HG02970 (cell line): ENCODE data around the gene TSC22D4.
"Not testable (repeated sequence)": the region's sequence is repeated elsewhere in the genome, so short reads cannot be mapped to it uniquely, and the experiment has no call there.

Experiments
- ATAC-seq: cut with Tn5 transposase; IDR thresholded peaks from one replicate; pipeline ENCODE4 v1.9.1; 2021; ENCODE audit warnings: mild to moderate bottlenecking, moderate library complexity, moderate number of reproducible peaks; ENCODE audit not compliant: unreplicated experiment, low FRiP score

Gene TSC22D4

GRCh38 chr7:100447363-100447762 lies 31.7 kb downstream of the TSC22D4 start:
- ATAC-seq: not testable (repeated sequence)

DNA sequence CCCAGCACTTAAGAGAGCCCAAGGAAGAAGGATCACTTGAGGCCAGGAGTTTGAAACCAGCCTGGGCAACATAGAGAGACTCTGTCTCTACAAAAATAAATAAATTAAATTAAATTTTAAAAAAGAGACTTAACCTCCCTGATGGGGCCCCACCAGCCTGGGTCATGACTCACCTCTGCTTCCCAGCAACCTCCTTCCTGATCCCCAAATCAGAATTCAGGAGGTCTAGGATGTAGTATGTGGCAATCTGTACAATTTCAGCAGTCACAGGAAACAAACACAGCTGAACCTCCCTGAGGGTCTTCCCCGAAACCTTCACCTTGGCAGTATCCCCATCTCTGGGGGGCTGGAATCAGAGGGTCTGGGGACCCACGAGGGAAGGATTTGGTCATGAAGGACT lies 33.0 kb downstream of the TSC22D4 start:
- no peak for ATAC-seq

GRCh38 chr7:100444311-100445278 lies 34.4 kb downstream of the TSC22D4 start:
- ATAC-seq: no peak

- no peak for ATAC-seq
Measured at GRCh38 chr7:100443096-100443840, 35.7 kb downstream of the TSC22D4 start.

GRCh38 chr7:100441641-100442535 lies 37.1 kb downstream of the TSC22D4 start:
- no peak for ATAC-seq

DNA sequence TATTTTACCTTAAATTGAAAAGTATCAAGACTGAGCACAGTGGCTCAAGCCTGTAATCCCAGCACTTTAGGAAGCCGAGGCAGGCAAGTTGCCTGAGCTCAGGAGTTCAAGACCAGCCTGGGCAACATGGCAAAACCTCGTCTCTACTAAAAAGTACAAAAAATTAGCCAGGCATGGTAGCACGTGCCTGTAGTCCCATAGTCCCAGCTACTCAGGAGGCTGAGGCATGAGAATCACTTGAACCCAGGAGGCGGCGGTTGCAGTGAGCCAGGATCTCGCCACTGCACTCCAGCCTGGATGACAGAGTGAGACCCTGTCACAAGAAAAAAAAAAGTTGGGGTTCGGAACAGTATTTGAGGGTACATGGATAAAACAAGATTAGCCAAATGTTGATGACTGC lies 39.8 kb downstream of the TSC22D4 start:
- ATAC-seq: not testable (repeated sequence)

GRCh38 chr7:100438731-100439130 lies 40.3 kb downstream of the TSC22D4 start:
- ATAC-seq: not testable (repeated sequence)

- no peak for ATAC-seq
Measured at GRCh38 chr7:100438172-100438571, 40.8 kb downstream of the TSC22D4 start.

DNA sequence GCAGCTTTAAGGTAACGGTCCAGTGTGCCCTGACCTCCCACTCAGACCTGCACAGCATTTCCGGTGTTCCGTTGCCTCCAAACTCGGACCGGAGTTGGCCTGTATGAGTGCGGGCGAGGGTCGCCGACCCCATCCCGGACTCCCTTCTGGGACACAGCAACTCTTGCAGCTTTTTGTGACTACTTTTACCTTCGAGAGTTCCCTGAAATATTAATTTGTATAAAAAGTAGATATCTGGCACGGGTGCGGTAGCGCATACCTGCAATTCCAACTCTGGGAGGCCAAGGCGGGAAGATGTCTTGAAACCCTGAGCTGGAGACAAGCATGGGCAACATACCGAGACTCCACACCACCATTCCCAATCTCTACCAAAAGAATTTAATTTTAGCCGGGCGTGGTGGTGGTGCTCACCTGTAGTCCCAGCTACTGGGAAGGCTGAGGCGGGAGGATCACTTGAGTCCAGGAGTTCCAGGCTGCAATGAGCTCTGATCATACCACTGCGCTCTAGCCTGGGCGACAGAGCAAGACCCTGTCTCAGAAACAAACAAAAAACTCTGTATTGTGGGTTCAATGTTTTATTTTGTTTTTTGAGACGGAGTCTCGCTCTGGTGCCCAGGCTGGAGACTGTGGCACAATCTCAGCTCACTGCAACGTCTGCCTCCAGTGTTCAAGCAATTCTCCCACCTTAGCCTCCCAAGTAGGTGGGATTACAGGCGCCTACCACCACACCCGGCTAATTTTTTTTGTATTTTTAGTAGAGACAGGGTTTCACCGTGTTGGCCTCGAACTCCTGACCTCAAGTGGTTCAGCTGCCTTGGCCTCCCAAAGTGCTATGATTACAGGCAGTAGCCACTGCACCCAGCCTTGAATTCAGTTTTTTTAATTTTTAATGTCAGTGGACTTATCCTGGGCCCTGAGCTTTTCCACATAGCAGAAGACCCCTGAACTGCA lies 41.6 kb downstream of the TSC22D4 start:
- ATAC-seq: no peak

- ATAC-seq: peak; percentile 16
Measured at GRCh38 chr7:100435401-100436304, 43.4 kb downstream of the TSC22D4 start.

DNA sequence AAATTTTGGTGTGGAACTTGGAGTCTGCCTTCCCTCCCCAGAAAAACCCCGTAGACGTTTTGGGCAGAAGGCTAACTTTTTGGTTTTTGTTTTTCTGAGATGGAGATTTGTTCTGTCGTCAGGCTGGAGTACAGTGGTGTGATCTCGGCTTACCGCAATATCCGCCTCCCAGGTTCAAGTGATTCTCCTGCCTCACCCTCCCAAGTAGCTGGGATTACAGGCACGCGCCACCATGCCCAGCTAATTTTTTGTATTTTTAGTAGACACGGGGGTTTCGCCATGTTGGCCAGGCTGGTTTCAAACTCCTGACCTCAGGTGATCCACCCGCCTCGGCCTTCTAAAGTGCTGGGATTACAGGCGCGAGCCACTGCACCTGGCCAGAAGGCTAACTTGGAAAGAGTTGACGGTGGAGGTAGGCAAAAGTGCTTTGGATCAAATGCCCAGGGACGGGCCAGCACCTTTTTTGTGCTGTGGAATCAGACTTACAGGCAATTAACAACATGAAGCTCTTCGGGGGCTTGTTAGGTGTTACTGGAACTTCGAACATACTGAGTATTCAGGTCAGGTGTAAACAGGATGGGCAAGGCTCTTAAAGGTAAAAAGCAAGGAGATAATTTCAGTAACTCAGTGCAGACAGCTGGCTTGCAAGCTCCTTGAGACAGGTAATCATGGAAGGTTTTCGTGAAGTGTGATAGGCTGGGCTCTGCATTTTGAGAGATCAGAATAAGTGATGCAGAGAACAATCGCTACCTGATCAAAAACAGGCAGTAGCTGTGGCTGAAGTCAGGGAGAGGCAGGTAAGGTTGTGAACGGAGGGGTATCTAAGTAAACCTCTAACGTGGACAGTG lies 44.5 kb downstream of the TSC22D4 start:
- no peak for ATAC-seq

GRCh38 chr7:100433592-100434296 lies 45.3 kb downstream of the TSC22D4 start:
- no peak for ATAC-seq

DNA sequence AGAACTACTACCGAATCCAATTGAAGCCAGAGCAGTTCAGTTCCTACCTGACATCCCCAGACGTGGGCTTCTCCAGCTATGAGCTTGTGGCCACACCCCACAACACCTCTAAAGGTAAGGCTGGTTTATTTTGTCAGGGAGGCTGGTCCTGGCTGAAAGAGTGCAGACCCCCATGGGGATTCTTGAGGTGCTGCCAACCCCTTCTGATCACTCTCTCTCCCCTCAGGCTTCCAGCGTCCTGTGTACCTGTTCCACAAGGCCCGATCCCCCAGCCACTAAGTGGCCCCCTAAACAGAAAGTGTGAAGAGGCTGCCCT lies 45.8 kb downstream of the TSC22D4 start:
- no peak for ATAC-seq

DNA sequence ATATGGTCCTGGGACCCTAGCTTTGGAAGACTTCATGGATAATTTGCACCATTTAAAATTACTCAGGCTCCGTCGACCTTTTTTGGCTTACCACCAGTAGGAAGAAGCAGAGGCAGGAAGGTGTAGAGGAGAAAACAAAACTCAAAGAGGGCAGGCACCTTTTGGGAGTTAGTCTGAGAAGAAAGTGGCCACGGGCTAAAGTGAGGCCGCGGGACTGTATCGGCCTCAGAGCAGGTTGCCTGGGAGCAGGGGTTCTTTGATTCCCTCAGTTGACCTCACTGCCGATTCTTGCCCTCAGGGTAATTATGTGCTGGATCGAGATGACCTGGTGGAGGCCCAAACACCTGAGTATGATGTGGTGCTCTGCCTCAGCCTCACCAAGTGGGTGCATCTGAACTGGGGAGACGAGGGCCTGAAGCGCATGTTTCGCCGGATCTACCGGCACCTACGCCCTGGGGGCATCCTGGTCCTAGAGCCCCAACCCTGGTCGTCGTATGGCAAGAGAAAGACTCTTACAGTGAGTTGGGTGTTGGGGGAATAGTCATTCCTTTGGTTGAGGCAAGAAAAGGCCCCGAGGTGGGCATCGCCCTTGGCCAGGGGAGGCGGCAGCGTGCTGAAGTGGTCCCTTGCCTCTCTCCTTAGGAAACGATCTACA lies 46.3 kb downstream of the TSC22D4 start:
- no peak for ATAC-seq

DNA sequence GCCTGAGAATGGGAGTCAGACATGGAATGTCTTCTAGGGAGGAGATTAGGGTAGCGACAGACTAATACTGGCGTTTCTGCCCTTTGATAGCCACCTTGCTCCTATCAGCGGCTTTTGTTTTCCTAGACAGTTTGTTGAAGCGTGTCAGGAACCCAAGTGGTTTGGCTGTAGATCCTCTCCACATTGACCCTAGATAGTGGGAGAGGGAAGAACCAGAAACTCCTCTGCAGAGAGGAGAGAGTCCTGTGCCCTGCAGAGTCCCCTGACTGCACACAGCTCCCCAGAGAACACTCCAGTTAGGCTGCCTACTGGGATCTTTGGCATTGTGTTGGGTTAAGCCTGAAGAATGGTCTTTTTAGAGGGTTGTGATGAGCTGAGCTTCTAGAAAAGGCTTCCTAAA lies 47.0 kb downstream of the TSC22D4 start:
- ATAC-seq: no peak

- no peak for ATAC-seq
Measured at GRCh38 chr7:100431286-100431735, 47.7 kb downstream of the TSC22D4 start.
